HEK293 (cell line): ENCODE data around the gene SMARCD3.
A peak's percentile ranks its signal among the peaks of the same experiment; 100 is the strongest.

Source experiments
- KLF10 ChIP-seq: fragments of 450-650 bp; IDR thresholded peaks from 2 replicates; pipeline ENCODE4 v1.5.1; 2018; ENCODE audit warnings: missing biosample characterization, mild to moderate bottlenecking, missing genetic modification characterization
- KLF7 ChIP-seq: fragments of 450-650 bp; formaldehyde crosslinking; IDR thresholded peaks from 2 replicates; pipeline ENCODE4 v1.5.1; 2016; ENCODE audit warnings: missing biosample characterization, missing genetic modification characterization, borderline replicate concordance
- PATZ1 ChIP-seq: fragments of 450-650 bp; formaldehyde crosslinking; IDR thresholded peaks from 2 replicates; pipeline ENCODE4 v1.5.1; 2016; ENCODE audit warnings: missing biosample characterization, missing genetic modification characterization
- RBAK ChIP-seq: fragments of 450-650 bp; formaldehyde crosslinking; IDR thresholded peaks from 2 replicates; pipeline ENCODE4 v1.5.1; 2016; ENCODE audit warnings: missing biosample characterization, missing genetic modification characterization
- SCRT1 ChIP-seq: fragments of 450-650 bp; formaldehyde crosslinking; IDR thresholded peaks from 2 replicates; pipeline ENCODE4 v1.5.1; 2016; ENCODE audit warnings: missing biosample characterization, missing genetic modification characterization, borderline replicate concordance
- SETDB1 ChIP-seq: IDR thresholded peaks from one replicate; pipeline ENCODE4 v1.6.1; 2017; ENCODE audit warnings: mild to moderate bottlenecking, low read length, moderate library complexity, mixed read lengths; ENCODE audit not compliant: insufficient read length
- YY2 ChIP-seq: fragments of 450-650 bp; formaldehyde crosslinking; IDR thresholded peaks from 2 replicates; pipeline ENCODE4 v1.5.1; 2016; ENCODE audit warnings: missing biosample characterization, missing genetic modification characterization
- ZBTB48 ChIP-seq: fragments of 450-650 bp; formaldehyde crosslinking; IDR thresholded peaks from 2 replicates; pipeline ENCODE4 v1.5.1; 2016; ENCODE audit warnings: missing biosample characterization, missing genetic modification characterization
- ZBTB8A ChIP-seq: fragments of 450-650 bp; formaldehyde crosslinking; IDR thresholded peaks from 2 replicates; pipeline ENCODE4 v1.5.1; 2016; ENCODE audit warnings: missing biosample characterization, missing genetic modification characterization
- ZEB2 ChIP-seq: fragments of 450-650 bp; formaldehyde crosslinking; IDR thresholded peaks from 2 replicates; pipeline ENCODE4 v1.5.1; 2016; ENCODE audit warnings: missing biosample characterization, missing genetic modification characterization
- ZNF302 ChIP-seq: fragments of 450-650 bp; formaldehyde crosslinking; IDR thresholded peaks from 2 replicates; pipeline ENCODE4 v1.5.1; 2016; ENCODE audit warnings: missing biosample characterization, missing genetic modification characterization, low read depth
- ZNF311 ChIP-seq: fragments of 450-650 bp; formaldehyde crosslinking; IDR thresholded peaks from 2 replicates; pipeline ENCODE4 v1.5.1; 2017; ENCODE audit warnings: missing biosample characterization, missing genetic modification characterization, borderline replicate concordance
- ZNF341 ChIP-seq: fragments of 450-650 bp; formaldehyde crosslinking; IDR thresholded peaks from 2 replicates; pipeline ENCODE4; 2016; ENCODE audit warnings: low read depth, missing biosample characterization, missing genetic modification characterization
- ZNF37A ChIP-seq: fragments of 450-650 bp; IDR thresholded peaks from 2 replicates; pipeline ENCODE4 v1.5.1; 2018; ENCODE audit warnings: missing biosample characterization, missing genetic modification characterization
- ZNF404 ChIP-seq: fragments of 450-650 bp; formaldehyde crosslinking; IDR thresholded peaks from 2 replicates; pipeline ENCODE4 v1.5.1; 2017; ENCODE audit warnings: missing biosample characterization, missing genetic modification characterization
- ZNF426 ChIP-seq: fragments of 450-650 bp; formaldehyde crosslinking; IDR thresholded peaks from 2 replicates; pipeline ENCODE4 v1.5.1; 2017; ENCODE audit warnings: missing biosample characterization, missing genetic modification characterization, mild to moderate bottlenecking, inconsistent platforms, moderate library complexity
- ZNF449 ChIP-seq: fragments of 450-650 bp; formaldehyde crosslinking; IDR thresholded peaks from 2 replicates; pipeline ENCODE4 v1.5.1; 2017; ENCODE audit warnings: missing biosample characterization, mild to moderate bottlenecking, missing genetic modification characterization, moderate library complexity
- ZNF488 ChIP-seq: fragments of 450-650 bp; formaldehyde crosslinking; IDR thresholded peaks from 2 replicates; pipeline ENCODE4 v1.5.1; 2016; ENCODE audit warnings: missing biosample characterization, missing genetic modification characterization
- ZNF514 ChIP-seq: fragments of 450-650 bp; formaldehyde crosslinking; IDR thresholded peaks from 2 replicates; pipeline ENCODE4 v1.5.1; 2016; ENCODE audit warnings: missing biosample characterization, missing genetic modification characterization
- ZNF660 ChIP-seq: fragments of 450-650 bp; IDR thresholded peaks from 2 replicates; pipeline ENCODE4 v1.5.1; 2018; ENCODE audit warnings: missing biosample characterization, mild to moderate bottlenecking, missing genetic modification characterization
- ZNF670 ChIP-seq: fragments of 450-650 bp; formaldehyde crosslinking; IDR thresholded peaks from 2 replicates; pipeline ENCODE4 v1.5.1; 2016; ENCODE audit warnings: missing biosample characterization, missing genetic modification characterization, low read depth
- ZNF76 ChIP-seq: fragments of 450-650 bp; formaldehyde crosslinking; IDR thresholded peaks from 2 replicates; pipeline ENCODE4; 2016; ENCODE audit warnings: low read depth, missing biosample characterization, missing genetic modification characterization, borderline replicate concordance
- ZSCAN18 ChIP-seq: fragments of 450-650 bp; formaldehyde crosslinking; IDR thresholded peaks from 2 replicates; pipeline ENCODE4 v1.5.1; 2016; ENCODE audit warnings: missing biosample characterization, missing genetic modification characterization
- TF ChIP-seq, protein P1 (sequence below): fragments of 450-650 bp; formaldehyde crosslinking; IDR thresholded peaks from 2 replicates; pipeline ENCODE4 v1.5.1; 2016; ENCODE audit warnings: missing biosample characterization, missing genetic modification characterization
- TF ChIP-seq, protein P2 (sequence below): fragments of 450-650 bp; formaldehyde crosslinking; IDR thresholded peaks from 2 replicates; pipeline ENCODE4 v1.5.1; 2016; ENCODE audit warnings: missing biosample characterization, missing genetic modification characterization
- TF ChIP-seq, protein P3 (sequence below): fragments of 450-650 bp; formaldehyde crosslinking; IDR thresholded peaks from 2 replicates; pipeline ENCODE4 v1.5.1; 2017; ENCODE audit warnings: missing biosample characterization, missing genetic modification characterization
- TF ChIP-seq, protein P4 (sequence below): fragments of 450-650 bp; formaldehyde crosslinking; IDR thresholded peaks from 2 replicates; pipeline ENCODE4; 2016; ENCODE audit warnings: missing biosample characterization, missing genetic modification characterization
- TF ChIP-seq, protein P5 (sequence below): fragments of 450-650 bp; formaldehyde crosslinking; IDR thresholded peaks from 2 replicates; pipeline ENCODE4 v1.5.1; 2016; ENCODE audit warnings: missing biosample characterization, missing genetic modification characterization, low read depth

The SMARCD3 gene

GRCh38 chr7:151251328-151251688, 2.8 kb upstream of the SMARCD3 start (continued):
- TF ChIP-seq ZNF341 (tag by site-specific recombination) (peak; percentile 41), ZNF488 (tag by site-specific recombination) (no peak), RBAK (no peak), ZNF426 (tag by site-specific recombination) (no peak), ZNF37A (no peak), ZNF660 (tag by site-specific recombination) (no peak), SETDB1 (no peak), ZNF670 (tag by site-specific recombination) (no peak), ZNF514 (tag by site-specific recombination) (no peak), YY2 (tag by site-specific recombination) (no peak), PATZ1 (peak; percentile 44; the same call in 1 of the 2 replicates), SCRT1 (no peak), ZEB2 (tag by site-specific recombination) (no peak), ZBTB8A (tag by site-specific recombination) (peak; percentile 94), ZNF76 (no peak), ZBTB48 (no peak; the same call in 1 of the 2 replicates), ZNF449 (no peak), KLF7 (tag by site-specific recombination) (no peak), ZSCAN18 (tag by site-specific recombination) (no peak), ZNF302 (tag by site-specific recombination) (no peak), ZNF404 (tag by site-specific recombination) (no peak), ZNF311 (tag by site-specific recombination) (no peak; the same call in 1 of the 2 replicates), KLF10 (tag by site-specific recombination) (no peak)
- TF ChIP-seq, protein P1, sequence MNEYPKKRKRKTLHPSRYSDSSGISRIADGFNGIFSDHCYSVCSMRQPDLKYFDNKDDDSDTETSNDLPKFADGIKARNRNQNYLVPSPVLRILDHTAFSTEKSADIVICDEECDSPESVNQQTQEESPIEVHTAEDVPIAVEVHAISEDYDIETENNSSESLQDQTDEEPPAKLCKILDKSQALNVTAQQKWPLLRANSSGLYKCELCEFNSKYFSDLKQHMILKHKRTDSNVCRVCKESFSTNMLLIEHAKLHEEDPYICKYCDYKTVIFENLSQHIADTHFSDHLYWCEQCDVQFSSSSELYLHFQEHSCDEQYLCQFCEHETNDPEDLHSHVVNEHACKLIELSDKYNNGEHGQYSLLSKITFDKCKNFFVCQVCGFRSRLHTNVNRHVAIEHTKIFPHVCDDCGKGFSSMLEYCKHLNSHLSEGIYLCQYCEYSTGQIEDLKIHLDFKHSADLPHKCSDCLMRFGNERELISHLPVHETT = no peak
- TF ChIP-seq, protein P2, sequence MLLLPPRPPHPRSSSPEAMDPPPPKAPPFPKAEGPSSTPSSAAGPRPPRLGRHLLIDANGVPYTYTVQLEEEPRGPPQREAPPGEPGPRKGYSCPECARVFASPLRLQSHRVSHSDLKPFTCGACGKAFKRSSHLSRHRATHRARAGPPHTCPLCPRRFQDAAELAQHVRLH (tag by site-specific recombination) = no peak
- TF ChIP-seq, protein P3, sequence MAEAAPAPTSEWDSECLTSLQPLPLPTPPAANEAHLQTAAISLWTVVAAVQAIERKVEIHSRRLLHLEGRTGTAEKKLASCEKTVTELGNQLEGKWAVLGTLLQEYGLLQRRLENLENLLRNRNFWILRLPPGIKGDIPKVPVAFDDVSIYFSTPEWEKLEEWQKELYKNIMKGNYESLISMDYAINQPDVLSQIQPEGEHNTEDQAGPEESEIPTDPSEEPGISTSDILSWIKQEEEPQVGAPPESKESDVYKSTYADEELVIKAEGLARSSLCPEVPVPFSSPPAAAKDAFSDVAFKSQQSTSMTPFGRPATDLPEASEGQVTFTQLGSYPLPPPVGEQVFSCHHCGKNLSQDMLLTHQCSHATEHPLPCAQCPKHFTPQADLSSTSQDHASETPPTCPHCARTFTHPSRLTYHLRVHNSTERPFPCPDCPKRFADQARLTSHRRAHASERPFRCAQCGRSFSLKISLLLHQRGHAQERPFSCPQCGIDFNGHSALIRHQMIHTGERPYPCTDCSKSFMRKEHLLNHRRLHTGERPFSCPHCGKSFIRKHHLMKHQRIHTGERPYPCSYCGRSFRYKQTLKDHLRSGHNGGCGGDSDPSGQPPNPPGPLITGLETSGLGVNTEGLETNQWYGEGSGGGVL (tag by site-specific recombination) = no peak
- TF ChIP-seq, protein P4, sequence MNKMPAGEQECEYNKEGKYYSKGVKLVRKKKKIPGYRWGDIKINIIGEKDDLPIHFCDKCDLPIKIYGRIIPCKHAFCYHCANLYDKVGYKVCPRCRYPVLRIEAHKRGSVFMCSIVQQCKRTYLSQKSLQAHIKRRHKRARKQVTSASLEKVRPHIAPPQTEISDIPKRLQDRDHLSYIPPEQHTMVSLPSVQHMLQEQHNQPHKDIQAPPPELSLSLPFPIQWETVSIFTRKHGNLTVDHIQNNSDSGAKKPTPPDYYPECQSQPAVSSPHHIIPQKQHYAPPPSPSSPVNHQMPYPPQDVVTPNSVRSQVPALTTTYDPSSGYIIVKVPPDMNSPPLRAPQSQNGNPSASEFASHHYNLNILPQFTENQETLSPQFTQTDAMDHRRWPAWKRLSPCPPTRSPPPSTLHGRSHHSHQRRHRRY = no peak
- TF ChIP-seq, protein P5, sequence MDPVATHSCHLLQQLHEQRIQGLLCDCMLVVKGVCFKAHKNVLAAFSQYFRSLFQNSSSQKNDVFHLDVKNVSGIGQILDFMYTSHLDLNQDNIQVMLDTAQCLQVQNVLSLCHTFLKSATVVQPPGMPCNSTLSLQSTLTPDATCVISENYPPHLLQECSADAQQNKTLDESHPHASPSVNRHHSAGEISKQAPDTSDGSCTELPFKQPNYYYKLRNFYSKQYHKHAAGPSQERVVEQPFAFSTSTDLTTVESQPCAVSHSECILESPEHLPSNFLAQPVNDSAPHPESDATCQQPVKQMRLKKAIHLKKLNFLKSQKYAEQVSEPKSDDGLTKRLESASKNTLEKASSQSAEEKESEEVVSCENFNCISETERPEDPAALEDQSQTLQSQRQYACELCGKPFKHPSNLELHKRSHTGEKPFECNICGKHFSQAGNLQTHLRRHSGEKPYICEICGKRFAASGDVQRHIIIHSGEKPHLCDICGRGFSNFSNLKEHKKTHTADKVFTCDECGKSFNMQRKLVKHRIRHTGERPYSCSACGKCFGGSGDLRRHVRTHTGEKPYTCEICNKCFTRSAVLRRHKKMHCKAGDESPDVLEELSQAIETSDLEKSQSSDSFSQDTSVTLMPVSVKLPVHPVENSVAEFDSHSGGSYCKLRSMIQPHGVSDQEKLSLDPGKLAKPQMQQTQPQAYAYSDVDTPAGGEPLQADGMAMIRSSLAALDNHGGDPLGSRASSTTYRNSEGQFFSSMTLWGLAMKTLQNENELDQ (tag by site-specific recombination) = no peak
